Adrenal gland (tissue), 12 donors: ENCODE data around the gene LRP1B. TPM values are rescaled to one million over a fixed set of nuclear protein-coding genes. Genes with fewer than 3 reads are reported as not detected.

Source experiments
- DNase-seq, 7 donors: peaks; one replicate each; pipeline ENCODE4 v3.0.0-alpha.2; 2019 to 2020
- H3K27ac ChIP-seq, 5 donors: fragments of 200-600 bp; sonication (generic) in 4 of 5; 1 replicate in 3 of 5; 2 replicates in 2 of 5; pipeline versions ENCODE4 v1.5.1 to v1.8.0; 2016 to 2020; ENCODE audit warnings: mild to moderate bottlenecking in 1 of 5
- H3K27me3 ChIP-seq: fragments of 200-600 bp; 2 replicates; pipeline ENCODE4 v1.8.0; 2021
- H3K36me3 ChIP-seq, 2 donors: fragments of 200-600 bp; replicated peaks in 1 of 2; 1 replicate in 1 of 2; 2 replicates in 1 of 2; pipeline versions ENCODE4 v1.5.1 to v1.8.0; 2018 to 2022
- H3K4me1 ChIP-seq, 2 donors: fragments of 200-600 bp; replicated peaks in 1 of 2; 1 replicate in 1 of 2; 2 replicates in 1 of 2; pipeline versions ENCODE4 v1.5.1 to v1.8.0; 2018 to 2021
- H3K4me3 ChIP-seq, 4 donors: fragments of 200-600 bp; sonication (generic) in 3 of 4; one replicate each; pipeline ENCODE4 v1.5.1; 2016 to 2018
- H3K9me3 ChIP-seq, 3 donors: fragments of 200-600 bp; sonication (generic) in 1 of 3; replicated peaks in 1 of 3; 1 replicate in 2 of 3; 2 replicates in 1 of 3; pipeline versions ENCODE4 v1.5.1 to v1.8.0; 2016 to 2021
- POLR2A ChIP-seq, 2 donors: fragments of 450-650 bp; IDR thresholded peaks; one replicate each; pipeline ENCODE4 v1.6.1; 2017; ENCODE audit warnings: antibody characterized with exemption in 2 of 2, mild to moderate bottlenecking in 2 of 2, moderate library complexity in 1 of 2
- whole genome bisulfite sequencing, 4 donors: extraction: QIAGEN DNeasy Blood & Tissue Kit in 2 of 4; methylation state at CpG; one replicate each; pipeline versions ENCODE4 v1.1.5 to v1.1.7; 2013 to 2017; 5-methylcytosine and 5-hydroxymethylcytosine counted together
- intact Hi-C, 2 donors: fragments of 100-400 bp; cut with DNase I; formaldehyde crosslinking; loops; one replicate each; pipeline versions ENCODE4 v1.14.1 to v1.15.0; 2022 to 2023
- polyA plus RNA-seq, 3 donors: library from polyadenylated mRNA; stranded (reverse); fragments of 200-250 nt in 2 of 3; fragments of 350-450 nt in 1 of 3; fragmentation: Illumina TruSeq in 1 of 3; extraction: RNeasy Lipid Tissue Mini Kit (QIAGEN cat#74804) in 1 of 3; gene quantifications; one replicate each; pipeline ENCODE4 v1.2.3, GENCODE V29; 2013 to 2014
- total RNA-seq, 9 donors: library from RNA; depleted of rRNA in 4 of 9; stranded (reverse); fragments of >200 nt in 4 of 9; fragments of 120-200 nt in 1 of 9; fragmentation: NEBNext Ultra II Directional in 1 of 9; extraction: Animal tissue kit (Norgen Biotek cat#: 25700) in 1 of 9; gene quantifications; one replicate each; pipeline versions ENCODE4 v1.1.0 to v1.2.4, GENCODE V29; 2013 to 2023
- TF ChIP-seq, protein P1 (sequence below), 6 experiments: fragments of 450-650 bp in 4 of 6; fragments of 200-600 bp in 2 of 6; sonication (generic) in 1 of 6; IDR thresholded peaks; 1 replicate in 5 of 6; 2 replicates in 1 of 6; pipeline versions ENCODE4 v1.5.1 to v1.8.0; 2016 to 2021; ENCODE audit warnings: antibody characterized with exemption in 6 of 6, mild to moderate bottlenecking in 2 of 6, moderate library complexity in 1 of 6
- donor health status: healthy with polysubstance abuse.
- donor health status: Bipolar disorder and iron deficiency.
- donor health status: DM: yes; HTN: yes; CAD: no.
- donor health status: DM: no; HTN: no; CAD: no.
- donor health status: DM: no; HTN: no; CAD: no.
- donor health status: DM: yes; HTN: yes; CAD: no.

The LRP1B gene
- total and polyA plus RNA-seq, 12 donors, result 0.84 to 5.4 (median 2.1) TPM

DNA sequence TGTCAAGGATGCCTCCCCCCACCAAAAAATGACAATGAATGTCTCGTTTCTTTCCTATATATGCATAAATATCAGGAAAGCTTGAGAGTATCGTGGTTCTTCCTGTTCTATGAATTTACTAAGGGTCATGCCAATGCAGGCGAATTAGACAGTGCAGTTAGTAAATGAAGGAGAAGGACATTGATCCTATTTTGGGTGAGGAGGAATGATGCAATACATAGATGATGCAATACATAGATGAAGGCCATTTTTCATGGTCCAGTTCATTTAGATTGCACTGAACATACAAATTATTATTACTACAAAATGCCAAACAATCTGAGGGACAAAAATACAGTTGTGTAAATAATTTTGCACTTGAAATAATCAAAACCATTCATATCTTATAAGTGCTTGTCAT lies 1265.0 kb downstream of the LRP1B start:
- intact Hi-C loops, result loop anchor here in 1 of 2 donors (10.0 kb wide), 1 partner anchor 1071 kb away; no protein-coding TSS in a partner anchor
- no peak for DNase-seq
- Histone ChIP-seq H3K4me1 (no peaks in the 10 kb centered on the region), H3K27me3 (no peaks in the 10 kb centered on the region), H3K9me3 (no peaks in the 10 kb centered on the region), H3K36me3 (no peaks in the 10 kb centered on the region), H3K4me3 (no peak overlapping the region), H3K27ac (no peak overlapping the region)
- TF ChIP-seq POLR2A (IDR thresholded peaks at IDR 0.05), result no peak
- TF ChIP-seq, protein P1, sequence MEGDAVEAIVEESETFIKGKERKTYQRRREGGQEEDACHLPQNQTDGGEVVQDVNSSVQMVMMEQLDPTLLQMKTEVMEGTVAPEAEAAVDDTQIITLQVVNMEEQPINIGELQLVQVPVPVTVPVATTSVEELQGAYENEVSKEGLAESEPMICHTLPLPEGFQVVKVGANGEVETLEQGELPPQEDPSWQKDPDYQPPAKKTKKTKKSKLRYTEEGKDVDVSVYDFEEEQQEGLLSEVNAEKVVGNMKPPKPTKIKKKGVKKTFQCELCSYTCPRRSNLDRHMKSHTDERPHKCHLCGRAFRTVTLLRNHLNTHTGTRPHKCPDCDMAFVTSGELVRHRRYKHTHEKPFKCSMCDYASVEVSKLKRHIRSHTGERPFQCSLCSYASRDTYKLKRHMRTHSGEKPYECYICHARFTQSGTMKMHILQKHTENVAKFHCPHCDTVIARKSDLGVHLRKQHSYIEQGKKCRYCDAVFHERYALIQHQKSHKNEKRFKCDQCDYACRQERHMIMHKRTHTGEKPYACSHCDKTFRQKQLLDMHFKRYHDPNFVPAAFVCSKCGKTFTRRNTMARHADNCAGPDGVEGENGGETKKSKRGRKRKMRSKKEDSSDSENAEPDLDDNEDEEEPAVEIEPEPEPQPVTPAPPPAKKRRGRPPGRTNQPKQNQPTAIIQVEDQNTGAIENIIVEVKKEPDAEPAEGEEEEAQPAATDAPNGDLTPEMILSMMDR (IDR thresholded peaks at IDR 0.05), result no peak
- WGBS, 4 donors, result 63 to 71% (median 69%) methylated on average over 3 of the region's 3 CpGs

DNA sequence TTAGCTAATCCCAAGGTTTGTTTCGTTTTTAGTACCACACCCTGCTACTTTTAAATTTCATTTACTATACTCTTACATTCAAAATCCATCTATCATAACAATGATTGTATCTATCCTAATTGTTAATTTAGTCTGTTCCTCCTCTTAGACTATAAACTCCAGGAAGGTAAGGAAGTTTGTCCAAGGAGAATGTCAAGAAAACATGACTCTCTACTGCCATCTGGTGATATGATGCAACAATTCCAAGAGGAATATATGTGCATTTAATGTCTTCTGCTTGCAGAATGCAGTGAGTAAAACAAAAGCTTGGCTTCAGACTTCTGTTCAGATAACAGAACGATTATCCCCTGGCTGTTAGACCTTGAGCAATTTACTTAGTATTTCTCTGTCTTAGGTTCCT lies 1267.1 kb downstream of the LRP1B start:
- peaks cover 0 to 2% (median 0%) of the 10 kb centered on the region in 3 donors for H3K9me3 ChIP-seq
- no peaks in the 10 kb centered on the region for H3K4me1 ChIP-seq
- 47 to 52% (median 50%) methylated on average over 2 of the region's 2 CpGs for WGBS, 4 donors
- no peak overlapping the region for H3K27ac ChIP-seq
- no peaks in the 10 kb centered on the region for H3K27me3 ChIP-seq
- TF ChIP-seq, protein P1 (IDR thresholded peaks at IDR 0.05), result peak; percentile 41 to 63 (median 54)
- TF ChIP-seq POLR2A (IDR thresholded peaks at IDR 0.05), result no peak
- intact Hi-C loops, result loop anchor here in 1 of 2 donors (10.0 kb wide), 1 partner anchor 1069 kb away; no protein-coding TSS in a partner anchor
- no peak for DNase-seq
- H3K4me3 ChIP-seq, result no peak overlapping the region
- H3K36me3 ChIP-seq, result no peaks in the 10 kb centered on the region

DNA sequence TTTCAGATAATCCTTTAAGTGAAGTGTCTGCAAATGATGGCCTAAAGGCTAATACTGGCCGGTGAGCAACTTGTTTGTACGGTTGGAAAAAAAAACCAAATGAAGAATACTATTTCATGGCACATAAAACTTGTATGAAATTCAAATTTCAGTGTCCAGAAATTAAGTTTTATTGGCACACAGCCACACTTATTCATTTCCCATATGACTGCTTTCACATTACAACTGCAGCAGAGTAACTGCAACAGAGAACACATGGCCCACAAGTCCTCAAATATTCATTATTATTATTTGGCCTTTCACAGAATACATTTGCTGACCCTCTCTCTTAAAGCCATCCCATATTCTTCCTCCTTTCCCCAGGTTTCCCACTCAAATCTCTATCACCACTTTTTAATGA lies 1268.6 kb downstream of the LRP1B start:
- intact Hi-C loops, result loop anchor here in 1 of 2 donors (10.0 kb wide), 1 partner anchor 1067 kb away; no protein-coding TSS in a partner anchor

DNA sequence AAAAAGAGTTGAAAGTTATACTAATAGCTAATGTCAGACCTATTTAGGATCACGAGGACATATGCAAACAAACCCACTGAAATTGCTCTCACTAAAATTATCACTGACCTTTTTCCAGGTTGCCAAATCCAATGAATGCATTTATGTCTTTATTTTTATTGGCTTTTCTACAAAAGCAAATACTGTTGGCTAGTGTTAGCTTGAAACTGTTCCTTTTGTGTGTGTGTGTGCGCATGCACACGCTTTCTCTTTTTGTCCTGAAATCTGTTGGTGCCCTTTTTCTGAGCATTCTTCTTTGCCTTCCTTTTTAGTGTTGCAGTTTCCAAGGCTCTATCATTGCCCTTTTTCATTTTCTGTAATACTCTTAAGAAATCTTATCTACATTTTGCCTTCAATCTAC lies 1269.2 kb downstream of the LRP1B start:
- 88 to 95% (median 90%) methylated on average over 3 of the region's 3 CpGs for WGBS, 4 donors
- intact Hi-C loops, result loop anchor here in 1 of 2 donors (10.0 kb wide), 1 partner anchor 1067 kb away; no protein-coding TSS in a partner anchor
- H3K36me3 ChIP-seq, result no peaks in the 10 kb centered on the region
- no peak for TF ChIP-seq POLR2A (IDR thresholded peaks at IDR 0.05)
- TF ChIP-seq, protein P1 (IDR thresholded peaks at IDR 0.05), result no peak
- H3K27me3 ChIP-seq, result no peaks in the 10 kb centered on the region
- H3K27ac ChIP-seq, result no peak overlapping the region
- no peaks in the 10 kb centered on the region for H3K4me1 ChIP-seq
- peaks cover 0 to 4% (median 0%) of the 10 kb centered on the region in 3 donors for H3K9me3 ChIP-seq
- no peak overlapping the region for H3K4me3 ChIP-seq
- no peak for DNase-seq

More for the DNA sequence above, 1268.6 kb downstream of the LRP1B start:
- no peaks in the 10 kb centered on the region for H3K4me1 ChIP-seq
- WGBS, 4 donors, result 64 to 94% (median 72%) methylated on average over 2 of the region's 2 CpGs
- H3K4me3 ChIP-seq, result no peak overlapping the region
- no peak for TF ChIP-seq POLR2A (IDR thresholded peaks at IDR 0.05)
- TF ChIP-seq, protein P1 (IDR thresholded peaks at IDR 0.05), result no peak
- H3K27me3 ChIP-seq, result no peaks in the 10 kb centered on the region
- no peaks in the 10 kb centered on the region for H3K36me3 ChIP-seq
- peaks cover 0 to 4% (median 0%) of the 10 kb centered on the region in 3 donors for H3K9me3 ChIP-seq
- DNase-seq, result no peak
- no peak overlapping the region for H3K27ac ChIP-seq
